Loucy (cell line): Measurements from ENCODE around the gene PTTG1IP.

Source experiments
- EZH2phosphoT487 ChIP-seq: fragments of 200-600 bp; IDR thresholded peaks from 2 replicates; pipeline ENCODE4 v1.6.1; 2018; ENCODE audit warnings: antibody characterized with exemption, mild to moderate bottlenecking, moderate library complexity, borderline replicate concordance
- TF ChIP-seq, protein P1 (sequence below): fragments of 200-600 bp; sonication (generic); conservative IDR thresholded peaks from 2 replicates; pipeline ENCODE4 v1.5.1; 2014; ENCODE audit warnings: mild to moderate bottlenecking, antibody characterized with exemption, low read length

DNA sequence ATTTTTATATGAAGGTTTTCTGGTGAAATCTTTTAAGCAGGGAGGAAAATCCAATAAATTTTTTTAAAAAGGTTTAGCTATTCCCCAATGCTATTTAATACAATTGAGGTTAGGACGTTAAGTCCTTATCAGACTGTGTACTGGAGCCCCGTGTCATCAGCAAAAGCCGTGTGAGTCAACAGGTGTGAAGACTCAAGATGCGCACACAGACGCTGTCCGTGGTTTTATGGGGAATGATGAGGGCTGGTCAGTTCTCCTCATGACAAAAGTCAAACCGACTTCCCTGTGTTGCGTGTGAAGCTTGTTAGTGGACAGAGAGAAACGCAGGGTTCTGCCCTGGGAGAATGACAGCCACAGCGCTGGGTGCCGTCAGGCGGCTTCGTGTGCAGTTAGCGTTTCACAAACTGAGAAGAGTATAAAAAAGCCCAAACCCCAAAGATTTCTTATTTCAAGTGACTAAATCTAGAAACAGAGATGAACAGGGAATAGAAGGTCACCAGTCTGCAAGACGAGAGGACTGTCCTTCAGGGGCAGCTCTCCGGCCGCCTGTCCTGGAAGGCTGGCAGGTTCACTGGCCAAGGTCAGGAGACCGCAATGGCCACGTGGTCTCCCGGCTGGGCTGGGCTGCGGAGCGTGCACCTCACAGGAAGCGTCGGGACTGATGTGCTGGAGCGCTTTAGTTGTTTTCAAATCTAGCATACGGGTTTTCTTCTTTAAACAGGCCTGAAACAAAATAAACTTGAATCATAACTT is 22.4 kb downstream of the PTTG1IP start:
- TF ChIP-seq, protein P1, sequence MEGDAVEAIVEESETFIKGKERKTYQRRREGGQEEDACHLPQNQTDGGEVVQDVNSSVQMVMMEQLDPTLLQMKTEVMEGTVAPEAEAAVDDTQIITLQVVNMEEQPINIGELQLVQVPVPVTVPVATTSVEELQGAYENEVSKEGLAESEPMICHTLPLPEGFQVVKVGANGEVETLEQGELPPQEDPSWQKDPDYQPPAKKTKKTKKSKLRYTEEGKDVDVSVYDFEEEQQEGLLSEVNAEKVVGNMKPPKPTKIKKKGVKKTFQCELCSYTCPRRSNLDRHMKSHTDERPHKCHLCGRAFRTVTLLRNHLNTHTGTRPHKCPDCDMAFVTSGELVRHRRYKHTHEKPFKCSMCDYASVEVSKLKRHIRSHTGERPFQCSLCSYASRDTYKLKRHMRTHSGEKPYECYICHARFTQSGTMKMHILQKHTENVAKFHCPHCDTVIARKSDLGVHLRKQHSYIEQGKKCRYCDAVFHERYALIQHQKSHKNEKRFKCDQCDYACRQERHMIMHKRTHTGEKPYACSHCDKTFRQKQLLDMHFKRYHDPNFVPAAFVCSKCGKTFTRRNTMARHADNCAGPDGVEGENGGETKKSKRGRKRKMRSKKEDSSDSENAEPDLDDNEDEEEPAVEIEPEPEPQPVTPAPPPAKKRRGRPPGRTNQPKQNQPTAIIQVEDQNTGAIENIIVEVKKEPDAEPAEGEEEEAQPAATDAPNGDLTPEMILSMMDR, result no peak
- TF ChIP-seq EZH2phosphoT487, result no peak
